ENCODE measurements around the gene LILRB3.

DNA sequence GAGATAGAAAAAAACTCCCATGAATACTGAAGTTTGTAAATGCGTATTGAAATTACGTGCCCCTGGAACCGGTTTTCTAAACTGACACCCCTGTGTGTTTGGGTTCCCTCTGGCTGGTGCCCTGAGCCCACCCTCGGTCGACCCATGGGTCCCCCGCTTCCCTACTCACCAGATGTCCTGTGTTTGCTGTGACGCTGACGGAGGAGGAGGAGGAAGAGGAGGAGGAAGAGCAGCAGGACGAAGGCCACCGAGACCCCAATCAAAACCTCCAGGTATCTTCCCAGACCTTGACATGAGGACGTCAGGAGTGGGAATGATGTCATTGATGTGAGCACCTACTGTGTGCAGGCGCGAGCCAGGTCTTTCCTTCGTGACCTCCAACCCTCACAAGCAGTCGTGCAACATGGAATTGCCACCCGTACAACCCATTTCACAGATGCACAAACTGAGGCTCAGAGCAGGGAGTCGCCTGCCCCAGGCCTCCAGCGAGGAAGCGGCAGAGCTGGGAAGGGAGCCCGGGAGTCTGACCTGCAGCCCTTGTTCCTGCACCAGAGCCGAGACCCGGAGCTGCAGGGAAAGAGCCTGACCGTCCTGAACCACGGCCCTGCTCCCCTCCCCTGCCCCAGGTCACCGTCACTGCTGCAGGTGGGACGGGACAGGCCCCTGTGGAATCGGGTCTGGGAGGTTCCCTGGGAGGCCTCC, 3.7 kb downstream of the LILRB3 start:
- no peak for TF ChIP-seq POLR2AphosphoS5 (IDR thresholded peaks at IDR 0.05)
- no peak for TF ChIP-seq CTCF (IDR thresholded peaks at IDR 0.05)

All from suprapubic skin (tissue), 3 donors.